Hematopoietic multipotent progenitor cell treated with erythropoietin and hydrocortisone succinate and interleukin-3 and kit ligand, for 15 days (in vitro differentiated cells): ENCODE measurements around the gene TBC1D13.
A peak's percentile ranks its signal among the peaks of the same experiment; 100 is the strongest.
"Not testable (repeated sequence)": the region's sequence is repeated elsewhere in the genome, so short reads cannot be mapped to it uniquely, and the experiment has no call there.

ENCODE experiments used
- DNase-seq: peaks from one replicate; pipeline ENCODE4 v3.0.0-alpha.2; 2015; ENCODE audit warnings: low spot score

Gene TBC1D13, protein sequence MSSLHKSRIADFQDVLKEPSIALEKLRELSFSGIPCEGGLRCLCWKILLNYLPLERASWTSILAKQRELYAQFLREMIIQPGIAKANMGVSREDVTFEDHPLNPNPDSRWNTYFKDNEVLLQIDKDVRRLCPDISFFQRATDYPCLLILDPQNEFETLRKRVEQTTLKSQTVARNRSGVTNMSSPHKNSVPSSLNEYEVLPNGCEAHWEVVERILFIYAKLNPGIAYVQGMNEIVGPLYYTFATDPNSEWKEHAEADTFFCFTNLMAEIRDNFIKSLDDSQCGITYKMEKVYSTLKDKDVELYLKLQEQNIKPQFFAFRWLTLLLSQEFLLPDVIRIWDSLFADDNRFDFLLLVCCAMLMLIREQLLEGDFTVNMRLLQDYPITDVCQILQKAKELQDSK

DNA sequence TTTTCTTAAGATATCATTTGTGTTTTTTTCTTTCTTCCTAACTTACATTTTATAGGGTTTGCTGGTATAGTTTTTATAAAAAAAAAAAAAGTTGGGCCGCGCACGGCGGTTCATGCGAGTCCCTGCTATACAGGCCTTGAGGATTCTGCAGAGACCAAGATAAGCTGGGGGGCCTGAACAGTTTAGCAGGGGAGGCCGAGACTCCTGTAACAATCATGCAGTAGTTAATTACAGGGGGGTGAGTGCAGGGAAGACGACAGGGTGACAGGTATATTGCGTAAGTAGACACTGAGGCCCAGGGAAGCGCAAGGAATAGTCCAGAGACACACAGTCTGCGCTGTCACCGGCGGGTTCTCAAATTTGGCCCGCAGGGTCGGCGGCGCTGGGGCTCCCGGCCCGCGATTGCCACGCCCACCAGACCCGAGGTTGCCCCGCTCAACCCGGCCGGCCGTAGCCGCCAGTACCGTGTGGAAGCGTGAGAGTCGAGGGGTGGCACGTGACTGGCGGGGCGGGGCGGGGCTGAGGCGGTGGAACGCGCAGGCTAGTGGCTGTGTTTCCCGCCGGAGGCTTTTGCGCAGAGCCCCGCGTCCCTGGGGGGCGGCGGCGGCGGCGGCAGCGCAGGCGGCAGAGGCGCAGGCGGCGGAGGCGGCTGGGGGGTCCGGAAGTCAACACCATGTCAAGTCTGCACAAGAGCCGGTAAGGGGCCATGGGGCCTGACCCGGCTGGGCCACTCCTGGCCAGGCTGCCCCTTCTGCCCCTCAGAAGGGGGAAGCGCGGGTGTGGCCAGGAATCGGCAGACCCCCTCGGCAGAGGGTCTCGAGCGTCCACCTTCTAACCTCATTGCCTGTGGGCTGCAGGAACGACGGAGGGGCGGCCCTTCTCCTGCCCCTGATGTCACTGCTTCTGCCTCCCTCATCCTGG, at the start of gene TBC1D13:
TSS of gene TBC1D13 (plus strand) at position 573 of the 921 bp plus-strand sequence. CDS start at position 674, 101 bp downstream.
- peak; percentile 85 for DNase-seq

DNA sequence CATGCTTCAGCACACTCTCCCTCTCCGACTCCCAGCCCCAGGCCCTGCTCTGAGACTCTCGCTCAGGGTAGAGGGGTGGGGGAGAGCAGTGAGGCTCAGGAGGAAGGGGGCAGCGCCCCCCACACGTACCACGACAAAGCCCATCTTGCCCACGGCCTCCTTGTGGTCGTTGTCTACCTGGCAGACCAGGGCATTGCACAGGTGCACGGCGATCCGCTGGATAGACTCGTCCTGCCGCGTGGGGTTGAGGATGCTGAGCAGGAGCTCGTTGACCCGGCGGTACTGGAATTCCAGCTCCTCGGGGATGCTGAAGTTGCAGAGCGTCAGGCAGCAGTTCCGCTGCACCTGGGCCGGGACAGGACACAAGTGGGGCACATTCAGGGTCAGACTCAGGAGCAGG, 44.7 kb upstream of the TBC1D13 start:
- no peak for DNase-seq

DNA sequence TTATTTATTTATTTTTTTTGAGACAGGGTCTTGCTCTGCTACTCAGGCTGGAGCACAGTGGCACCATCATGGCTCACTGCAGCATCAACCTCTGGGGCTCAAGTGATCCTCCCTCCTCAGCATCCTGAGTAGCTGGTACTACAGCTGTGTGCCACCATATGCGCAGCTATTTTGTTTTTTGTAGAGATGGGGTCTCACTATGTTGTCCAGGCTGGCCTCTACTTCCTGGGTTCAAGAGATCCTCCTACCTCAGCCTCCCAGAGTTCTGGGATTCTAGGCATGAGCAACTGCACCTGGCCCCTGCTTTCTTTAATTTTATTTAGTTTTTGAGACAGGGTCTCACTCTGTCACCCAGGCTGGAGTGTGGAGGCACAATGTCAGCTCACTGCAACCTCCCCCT, 43.6 kb upstream of the TBC1D13 start:
- no peak for DNase-seq

DNA sequence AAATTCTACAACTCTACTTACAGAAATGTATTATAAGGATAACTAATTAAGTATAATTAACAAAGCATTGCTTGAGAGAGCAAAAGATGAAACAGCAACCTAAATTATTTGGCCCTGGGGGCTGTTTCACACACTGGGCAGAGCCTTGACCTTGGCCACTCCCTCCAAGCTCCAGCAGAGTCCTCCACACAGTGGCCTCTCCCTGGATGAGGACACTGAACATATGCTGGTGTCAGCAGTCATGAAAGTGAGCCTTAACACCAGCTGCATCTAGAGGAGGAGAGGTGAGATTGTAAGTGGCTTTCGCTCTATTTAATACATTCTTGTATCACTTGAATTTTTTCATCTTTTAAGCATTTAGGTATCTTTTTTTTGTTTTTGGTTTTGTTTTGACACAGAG, 39.8 kb upstream of the TBC1D13 start:
- no peak for DNase-seq

DNA sequence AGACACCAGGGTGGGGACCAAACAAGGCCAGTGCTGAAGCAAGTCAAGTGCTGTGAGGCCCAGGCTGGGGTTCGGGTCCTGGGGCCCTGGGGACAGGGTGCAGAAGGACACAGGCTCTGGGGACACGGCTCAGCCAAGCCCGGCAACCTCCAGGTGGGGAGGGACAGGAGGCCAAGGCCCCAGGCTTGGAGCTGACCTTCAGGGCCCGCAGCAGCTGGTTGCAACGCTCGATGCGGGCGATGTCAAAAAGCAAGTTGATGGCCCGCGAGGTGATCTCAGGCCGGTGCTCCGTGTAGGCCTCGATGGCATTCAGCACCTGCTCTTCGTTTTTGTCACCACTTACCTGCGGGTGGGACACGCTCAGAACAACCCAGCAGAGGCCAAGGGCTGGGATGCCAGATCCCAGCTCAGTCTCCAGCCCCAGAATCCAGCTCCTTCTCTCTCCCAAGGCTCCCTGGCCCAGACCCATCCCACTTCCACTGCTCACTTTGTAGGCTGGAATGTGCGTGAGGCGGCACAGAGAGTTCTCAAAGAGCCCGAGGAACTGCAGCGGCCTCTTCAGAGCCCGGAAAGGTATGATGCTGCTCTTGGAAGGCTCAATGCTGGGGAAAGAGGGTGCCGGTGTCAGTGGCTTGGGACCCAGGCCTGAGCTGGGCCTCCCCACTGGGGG, 36.0 kb upstream of the TBC1D13 start:
- no peak for DNase-seq

DNA sequence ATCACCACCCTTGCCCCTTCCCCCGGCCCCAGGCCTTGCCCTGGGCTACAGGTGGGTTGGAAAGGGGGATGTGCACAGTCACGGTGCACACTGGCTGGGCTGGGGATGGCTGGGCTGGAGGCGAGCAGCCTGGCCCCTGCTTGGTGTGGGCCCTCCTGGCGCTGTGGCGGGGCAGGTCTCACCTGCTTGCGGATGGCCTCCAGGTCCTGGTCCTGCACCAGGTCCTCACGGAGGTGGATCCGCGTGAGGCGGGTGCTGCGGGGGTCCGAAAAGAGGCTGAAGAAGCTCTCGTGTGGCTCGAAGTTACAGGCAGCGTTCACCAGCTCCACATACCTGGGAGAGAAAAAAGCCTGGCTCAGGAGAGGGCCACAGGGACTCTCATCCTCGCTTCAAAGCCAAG, 33.4 kb upstream of the TBC1D13 start:
- DNase-seq: no peak

DNA sequence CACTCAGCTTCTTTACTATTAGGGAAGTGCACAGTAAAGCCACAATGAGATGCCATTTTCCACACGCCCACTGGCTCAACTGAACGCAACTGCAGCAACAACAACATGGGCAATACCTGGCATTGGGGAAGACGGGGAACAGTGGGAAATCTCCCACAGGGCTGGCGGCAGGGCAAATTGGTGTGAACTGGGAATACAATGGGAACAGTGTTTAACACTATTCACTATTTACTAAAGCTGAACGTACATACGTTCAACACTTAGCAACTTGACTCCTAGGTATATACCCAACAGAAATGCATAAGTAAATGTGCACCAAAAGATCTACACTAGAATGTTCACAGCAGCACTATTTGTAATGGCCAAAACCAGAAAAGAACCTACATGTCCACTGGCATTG, 29.5 kb upstream of the TBC1D13 start:
- DNase-seq: no peak

DNA sequence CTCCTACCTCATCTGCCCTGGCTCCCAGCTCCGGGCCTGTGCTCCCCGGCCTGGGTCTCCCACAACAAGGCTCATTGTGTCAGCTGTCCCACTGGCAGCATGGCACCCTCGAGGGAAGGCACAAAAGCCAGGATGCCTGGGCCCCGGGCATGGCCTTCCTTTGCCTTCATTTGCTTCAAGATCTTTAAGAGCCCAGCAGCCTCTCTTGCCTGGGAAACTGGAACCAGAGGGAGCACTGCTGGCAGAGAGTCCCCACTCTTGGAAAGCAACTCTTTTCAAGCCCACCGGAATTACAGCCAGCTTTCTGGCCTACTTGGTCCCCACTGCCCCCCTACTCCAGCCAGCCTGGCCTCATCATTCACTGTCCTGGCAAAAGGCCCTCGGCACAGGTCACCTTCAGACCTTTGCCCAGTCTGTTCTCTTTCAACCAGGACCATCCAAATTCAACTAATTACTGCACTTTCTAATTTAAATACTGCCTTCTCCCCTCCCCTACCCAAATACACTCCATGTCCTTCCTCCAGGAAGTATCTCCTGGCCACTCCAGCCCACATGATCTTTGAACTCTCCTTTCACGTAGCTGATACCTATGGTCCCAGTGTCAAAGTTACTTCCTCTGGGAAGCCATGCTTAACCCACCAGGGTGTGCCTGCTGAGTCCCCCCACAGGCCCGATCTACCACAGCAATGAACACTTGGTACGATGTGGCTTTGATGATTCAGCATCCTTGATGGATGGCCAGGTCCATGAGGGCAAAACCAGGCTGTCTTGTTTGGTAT, 24.2 kb upstream of the TBC1D13 start:
- no peak for DNase-seq

DNA sequence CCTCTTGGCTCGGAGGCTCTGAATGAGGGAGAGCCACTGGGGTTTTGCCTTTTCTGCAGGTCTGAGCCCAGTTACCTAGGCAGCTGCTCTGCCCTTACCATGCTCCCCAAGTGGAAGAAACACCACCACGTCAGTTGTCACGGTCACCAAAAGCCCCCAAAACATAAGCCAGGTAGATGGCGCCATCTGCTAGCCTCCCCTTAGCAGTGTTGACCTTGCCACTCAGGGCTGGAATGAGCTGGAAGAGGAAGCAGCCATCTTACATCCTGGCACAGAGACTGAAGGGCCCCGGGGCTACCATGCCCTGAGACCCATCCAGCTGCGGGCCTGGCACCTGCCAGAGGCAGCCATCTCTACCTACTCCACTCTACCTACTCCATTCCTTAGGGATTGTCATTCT, 22.7 kb upstream of the TBC1D13 start:
- DNase-seq: no peak

DNA sequence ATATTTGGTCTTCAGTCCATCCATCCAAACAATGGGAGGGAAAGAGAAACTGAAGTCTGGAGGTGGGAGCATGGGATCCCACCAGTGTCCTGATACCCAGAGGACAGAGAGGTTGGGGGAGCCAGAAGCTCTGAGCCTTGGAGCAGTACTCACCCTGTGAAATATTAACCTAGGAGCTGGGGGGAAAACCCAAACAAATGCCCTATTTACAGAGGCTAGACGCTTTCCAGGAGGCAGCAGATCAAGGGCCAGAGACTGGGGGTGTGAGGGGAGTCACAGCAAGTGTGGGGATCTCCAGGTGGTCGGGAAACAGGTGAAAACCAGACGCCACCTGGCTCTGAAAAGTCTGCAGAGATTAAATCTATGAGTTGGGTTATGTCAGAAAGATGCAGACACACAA, 21.6 kb upstream of the TBC1D13 start:
- DNase-seq: no peak

DNA sequence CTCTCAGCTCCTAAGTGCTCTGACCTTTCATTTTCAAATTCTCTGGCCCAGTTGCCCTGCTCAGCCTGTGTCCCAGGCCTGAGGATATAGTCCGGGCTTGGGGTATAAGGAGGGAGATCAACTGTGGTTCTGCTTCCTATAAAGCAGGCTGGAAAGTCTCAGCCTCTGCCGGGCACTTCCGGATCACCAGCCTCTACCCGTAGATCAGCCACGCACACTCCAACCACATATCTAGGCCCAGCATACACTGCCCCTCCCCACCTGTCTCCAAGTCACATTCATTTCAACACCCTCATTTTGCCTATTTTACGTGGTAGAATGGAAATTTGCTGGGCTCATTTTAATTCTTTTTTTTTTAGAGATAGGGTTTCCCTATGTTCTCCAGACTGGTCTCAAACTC, 18.4 kb upstream of the TBC1D13 start:
- peak; percentile 58 for DNase-seq

DNA sequence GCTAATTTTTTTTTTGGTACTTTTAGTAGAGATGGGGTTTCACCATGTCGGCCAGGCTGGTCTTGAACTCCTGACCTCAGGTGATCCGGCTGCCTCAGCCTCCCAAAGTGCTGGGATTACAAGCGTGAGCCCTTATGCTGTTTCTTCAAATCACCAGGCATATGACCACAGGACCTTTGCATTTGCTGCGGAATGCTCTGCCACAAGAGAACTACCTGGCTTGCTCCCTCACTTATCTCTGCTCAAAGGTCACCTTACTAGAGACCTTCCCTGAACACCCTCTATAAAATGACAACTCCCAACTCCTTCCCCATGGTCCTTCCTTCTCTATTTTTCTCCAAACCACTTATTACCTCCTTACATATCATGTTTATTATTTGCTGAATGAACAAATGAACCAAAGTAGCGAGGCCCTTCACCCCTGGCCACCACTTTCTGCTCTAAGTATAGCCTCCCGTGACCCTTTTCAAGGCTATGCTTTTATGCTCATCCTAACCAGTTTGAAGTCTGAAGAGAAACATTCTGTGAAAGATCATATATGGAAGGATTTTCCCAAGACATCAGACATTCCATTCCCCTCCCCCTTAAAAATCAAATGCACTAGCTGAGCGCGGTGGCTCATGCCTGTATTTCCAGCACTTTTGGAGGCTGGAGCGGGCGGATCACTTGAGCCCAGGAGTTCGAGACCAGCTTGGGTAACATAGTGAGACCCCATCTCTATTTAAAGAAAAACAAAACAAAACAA, 16.6 kb upstream of the TBC1D13 start:
- DNase-seq: no peak

DNA sequence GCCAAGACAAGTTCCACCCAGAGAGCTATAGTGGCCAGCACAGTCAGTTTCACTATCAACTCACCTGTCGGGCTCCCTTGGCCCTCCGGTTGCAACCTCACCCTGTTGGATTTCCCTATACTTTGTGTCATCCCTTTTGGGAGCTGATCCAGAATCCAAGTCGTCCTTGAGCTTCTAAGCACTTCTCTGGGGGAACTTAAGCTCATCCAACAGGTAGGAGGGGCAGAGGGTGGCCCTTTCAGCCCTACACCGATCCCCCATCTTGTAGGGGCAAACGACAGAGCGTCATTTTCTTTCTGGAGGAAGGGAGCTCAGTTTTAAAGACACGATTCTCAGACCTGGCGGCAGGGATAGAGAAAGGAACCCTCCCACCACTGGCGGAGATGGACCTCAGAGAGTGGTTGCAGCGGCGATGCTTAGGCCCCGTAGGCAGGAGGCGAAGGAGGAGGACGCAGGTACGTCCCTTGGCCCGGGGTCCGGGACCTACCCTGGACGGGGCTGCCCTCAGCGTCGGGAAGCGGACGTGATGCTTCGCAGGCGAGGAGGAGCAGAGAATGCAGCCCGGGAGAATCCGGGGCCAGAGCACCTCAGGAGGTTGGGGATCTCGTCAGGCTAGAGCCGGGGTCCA, 15.8 kb upstream of the TBC1D13 start:
- peak; percentile 40 for DNase-seq

DNA sequence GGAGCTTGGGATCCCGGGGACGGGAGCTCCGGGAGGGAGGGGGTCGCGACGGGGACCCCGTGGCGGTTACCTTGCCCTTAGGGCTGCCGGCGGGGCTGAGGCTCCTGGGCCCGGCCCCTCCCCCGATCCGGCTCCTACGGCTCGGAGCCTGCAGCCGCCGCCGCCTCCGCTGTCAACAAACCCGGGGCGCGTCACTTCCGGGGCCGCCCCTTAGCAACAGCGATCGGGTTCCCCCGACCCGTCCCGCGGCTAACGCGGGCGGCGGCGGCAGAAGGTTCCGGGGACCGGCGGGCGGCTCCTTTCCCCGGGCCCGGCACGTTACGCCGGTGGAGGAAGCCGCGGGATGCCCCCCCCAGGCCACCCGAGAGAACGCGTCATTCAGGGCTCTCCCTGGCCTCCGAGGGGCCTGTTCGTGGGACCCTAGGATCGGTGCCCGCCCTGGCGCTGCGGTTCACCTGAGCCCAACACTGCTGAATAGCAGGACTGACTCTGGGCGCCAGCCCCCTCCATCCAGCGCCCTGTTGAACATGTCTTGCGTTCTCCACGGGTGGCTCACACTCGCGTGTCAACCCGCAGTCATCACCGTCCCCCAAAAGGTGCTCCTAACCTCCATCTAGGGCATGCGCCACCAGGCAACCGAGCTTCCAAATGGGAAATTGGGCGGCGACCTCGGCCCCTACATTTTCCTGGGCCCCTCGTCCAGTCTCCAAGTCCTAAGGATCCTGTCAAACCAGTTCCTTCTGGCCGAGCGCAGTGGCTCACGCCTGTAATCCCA, 15.1 kb upstream of the TBC1D13 start, which contains the start of gene ZER1:
TSS of gene ZER1 (minus strand) at position 183 of the 775 bp plus-strand sequence. CDS start 16,362 bp downstream, outside the sequence.
- peak; percentile 94 for DNase-seq

DNA sequence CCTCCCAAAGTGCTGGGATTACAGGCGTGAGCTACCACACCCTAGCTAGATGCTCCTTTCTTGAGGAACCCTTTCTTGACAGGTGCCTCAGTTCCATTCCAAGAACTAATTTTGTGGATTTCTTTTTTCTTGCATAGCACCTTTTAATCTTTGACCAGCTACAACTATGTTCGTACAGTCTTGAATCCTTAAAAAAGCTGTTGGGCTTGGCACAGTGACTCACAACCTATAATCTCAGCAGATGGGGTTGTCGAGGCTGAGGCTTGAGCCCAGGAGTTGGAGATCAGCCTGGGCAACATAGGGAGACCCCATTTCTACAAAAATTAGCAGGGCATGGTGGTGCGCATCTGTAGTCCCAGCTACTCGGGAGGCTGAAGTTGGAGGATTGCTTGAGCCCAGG, 14.0 kb upstream of the TBC1D13 start:
- no peak for DNase-seq

DNA sequence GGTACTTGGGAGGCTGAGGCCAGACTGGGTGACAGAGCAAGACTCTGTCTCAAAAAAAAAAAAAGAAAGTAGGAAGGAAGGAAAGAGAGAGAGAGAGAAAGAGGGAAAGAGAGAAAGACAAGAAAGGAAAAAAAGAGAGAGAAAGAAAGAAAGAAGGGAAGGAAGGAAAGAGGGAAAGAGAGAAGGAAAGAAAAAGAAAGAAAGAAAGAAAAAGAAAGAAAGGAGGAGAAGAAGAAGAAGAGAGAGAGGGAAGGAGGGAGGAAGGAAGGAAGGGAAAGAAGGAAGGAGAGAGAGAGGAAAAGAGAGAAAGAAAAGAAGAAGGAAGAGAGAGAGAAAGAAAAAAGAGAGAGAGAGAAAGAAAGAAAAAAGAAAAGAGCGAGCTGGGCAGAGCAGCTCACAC, 12.2 kb upstream of the TBC1D13 start:
- no peak for DNase-seq

DNA sequence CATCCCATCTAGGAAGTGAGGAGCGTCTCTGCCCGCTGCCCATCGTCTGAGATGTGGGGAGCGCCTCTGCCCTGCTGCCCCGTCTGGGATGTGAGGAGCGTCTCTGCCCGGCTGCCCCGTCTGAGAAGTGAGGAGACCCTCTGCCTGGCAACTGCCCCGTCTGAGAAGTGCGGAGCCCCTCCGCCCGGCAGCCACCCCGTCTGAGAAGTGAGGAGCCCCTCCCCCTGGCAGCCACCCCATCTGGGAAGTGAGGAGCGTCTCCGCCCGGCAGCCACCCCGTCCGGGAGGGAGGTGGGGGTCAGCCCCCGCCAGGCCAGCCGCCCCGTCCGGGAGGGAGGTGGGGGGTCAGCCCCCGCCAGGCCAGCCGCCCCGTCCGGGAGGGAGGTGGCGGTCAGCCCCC, 7.0 kb upstream of the TBC1D13 start:
- DNase-seq: not testable (repeated sequence)

DNA sequence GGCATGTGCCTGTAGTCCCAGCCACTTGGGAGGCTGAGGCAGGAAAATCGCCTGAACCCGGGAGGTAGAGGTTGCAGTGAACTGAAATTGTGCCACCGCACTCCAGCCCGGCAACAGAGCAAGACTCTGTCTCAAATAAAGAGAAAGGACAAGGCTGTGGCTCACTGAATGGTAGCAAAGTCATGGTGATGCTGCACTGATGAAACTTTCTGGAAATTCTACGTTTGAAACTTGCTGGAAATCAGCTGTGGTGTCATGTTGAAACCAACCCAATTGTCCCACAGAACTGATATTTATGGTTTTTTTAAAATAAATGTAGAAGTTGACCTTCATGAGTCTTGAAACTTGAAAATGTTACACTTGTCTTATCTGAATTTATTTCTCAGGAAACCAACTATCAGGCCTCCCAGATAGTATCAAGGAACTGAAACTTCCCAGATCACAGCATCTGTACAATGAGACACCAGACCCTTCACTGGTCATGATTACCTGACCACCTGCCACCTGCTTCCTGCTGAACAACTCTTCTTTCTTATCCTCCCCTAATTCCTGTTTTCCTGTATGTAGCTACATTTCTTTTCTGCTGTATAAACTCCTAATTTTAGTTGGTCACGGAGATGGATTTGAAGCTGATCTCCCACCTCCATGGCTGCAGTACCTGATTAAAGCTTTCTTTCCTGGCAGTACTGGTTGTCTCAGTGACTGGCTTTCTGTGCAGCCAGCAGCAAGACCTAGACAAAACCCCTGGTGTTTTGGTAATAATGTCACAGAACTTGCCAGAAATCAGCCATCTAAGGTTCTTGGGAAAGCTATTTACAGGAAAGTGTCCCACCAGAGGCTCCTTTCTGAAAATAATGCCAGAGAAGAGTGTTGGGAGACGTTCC, 5.6 kb upstream of the TBC1D13 start:
- DNase-seq: no peak

DNA sequence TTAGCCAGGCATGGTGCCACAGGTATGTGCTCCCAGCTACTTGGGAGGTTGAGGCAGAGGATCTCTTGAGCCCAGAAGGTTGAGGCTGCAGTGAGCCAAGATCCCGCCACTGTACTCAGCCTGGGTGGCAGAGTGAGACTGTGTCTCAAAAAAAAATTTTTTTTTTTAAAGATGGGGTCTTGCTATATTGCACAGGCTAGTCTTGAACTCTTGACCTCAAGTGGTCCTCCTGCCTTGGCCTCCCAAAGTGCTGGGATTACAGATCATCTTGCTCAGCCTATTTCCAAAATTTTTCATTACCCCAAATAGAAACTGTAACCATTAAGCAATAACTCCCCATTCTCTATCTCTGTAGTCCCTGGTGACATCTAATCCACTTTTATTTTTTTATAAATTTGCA, 4.4 kb upstream of the TBC1D13 start:
- no peak for DNase-seq
